CD4-positive, alpha-beta T cell treated with Interleukin-10 for 1 hour (primary cell): ENCODE results near the gene HERC2.

Experiments
- DNase-seq: peaks from one replicate; pipeline ENCODE4 v3.0.0-alpha.2; 2020

The HERC2 gene

GRCh38 chr15:28086175-28086703, 235.7 kb downstream of the HERC2 start:
- peak; percentile 66 for DNase-seq

- no peak for DNase-seq
These were observed 236.3 kb downstream of the HERC2 start for GRCh38 chr15:28085489-28086174.

- no peak for DNase-seq
These were observed 237.4 kb downstream of the HERC2 start for GRCh38 chr15:28084547-28084946.

GRCh38 chr15:28082891-28083684, 238.9 kb downstream of the HERC2 start:
- DNase-seq, result no peak

- no peak for DNase-seq
These were observed 240.4 kb downstream of the HERC2 start for GRCh38 chr15:28081594-28081993.

GRCh38 chr15:28080386-28080785, 241.6 kb downstream of the HERC2 start:
- no peak for DNase-seq

- no peak for DNase-seq
These were observed 242.5 kb downstream of the HERC2 start for GRCh38 chr15:28079313-28079969.

GRCh38 chr15:28078191-28078719, 243.7 kb downstream of the HERC2 start:
- no peak for DNase-seq

GRCh38 chr15:28075573-28075972, 246.4 kb downstream of the HERC2 start:
- DNase-seq, result no peak

- DNase-seq, result no peak
These were observed 253.0 kb downstream of the HERC2 start for GRCh38 chr15:28068930-28069329.

GRCh38 chr15:28066231-28066630, 255.7 kb downstream of the HERC2 start:
- no peak for DNase-seq
